ENCODE measurements around the gene PDLIM5.
"Not testable (repeated sequence)": the region's sequence is repeated elsewhere in the genome, so short reads cannot be mapped to it uniquely, and the experiment has no call there.

The PDLIM5 gene

DNA sequence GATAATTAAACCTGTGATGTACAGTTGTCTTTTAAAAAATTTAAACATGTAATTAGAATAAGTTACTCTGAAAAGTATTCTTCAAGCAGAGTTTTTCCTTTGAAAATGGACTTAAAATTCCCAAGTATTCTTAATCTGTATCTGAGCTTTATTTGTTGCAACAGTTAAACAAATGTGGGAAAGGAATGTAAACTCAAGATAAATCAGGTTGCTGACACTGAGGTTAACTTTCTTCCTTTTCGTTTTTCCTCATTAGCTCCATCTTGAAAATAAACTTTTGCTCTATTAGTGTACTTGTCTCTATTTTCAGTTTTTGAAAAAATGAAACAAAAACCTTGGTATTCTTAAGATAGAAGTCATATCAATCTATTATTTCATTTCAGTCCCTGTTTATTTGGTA lies 161.5 kb downstream of the PDLIM5 start:
- DNase-seq, result no peak

- DNase-seq, result no peak
Measured at GRCh38 chr4:94615451-94615850, 163.7 kb downstream of the PDLIM5 start.

GRCh38 chr4:94621491-94622080 lies 169.8 kb downstream of the PDLIM5 start:
- peak; percentile 12 for DNase-seq

GRCh38 chr4:94623126-94623911 lies 171.6 kb downstream of the PDLIM5 start:
- DNase-seq, result no peak

DNA sequence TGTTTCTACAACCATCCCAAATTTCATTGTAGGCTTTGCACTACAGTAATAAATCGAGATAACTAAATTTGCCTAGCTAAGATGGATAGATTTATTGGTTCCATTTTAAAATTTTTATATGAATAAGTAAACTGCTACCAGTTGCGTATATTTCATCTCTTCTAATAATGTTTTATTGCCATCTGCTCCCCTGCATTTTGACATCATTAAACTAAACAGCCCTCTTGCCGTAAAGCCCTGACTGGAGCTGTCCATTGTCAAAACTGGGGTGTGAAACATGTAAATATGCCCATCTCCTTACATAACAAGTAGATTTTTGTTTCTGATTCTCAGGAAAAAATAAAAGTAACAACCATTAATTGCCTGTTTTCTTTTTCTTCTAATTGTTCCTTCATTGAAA lies 175.2 kb downstream of the PDLIM5 start:
- DNase-seq, result no peak

DNA sequence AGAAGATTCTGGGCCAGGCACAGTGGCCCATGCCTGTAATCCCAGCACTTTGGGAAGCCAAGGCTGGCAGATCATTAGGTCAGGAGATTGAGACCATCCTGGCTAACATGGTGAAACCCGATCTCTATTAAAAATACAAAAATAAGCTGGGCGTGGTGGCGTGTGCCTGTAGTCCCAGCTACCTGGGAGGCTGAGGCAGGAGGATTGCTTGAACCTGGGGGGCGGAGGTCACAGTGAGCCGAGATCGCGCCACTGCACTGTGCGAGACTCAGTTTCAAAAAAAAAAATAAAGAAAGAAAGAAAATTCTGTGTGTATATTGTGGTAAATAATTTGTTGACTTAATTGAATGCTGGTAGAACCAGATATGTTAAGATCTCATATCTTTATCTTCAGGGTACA lies 177.3 kb downstream of the PDLIM5 start:
- DNase-seq, result not testable (repeated sequence)

DNA sequence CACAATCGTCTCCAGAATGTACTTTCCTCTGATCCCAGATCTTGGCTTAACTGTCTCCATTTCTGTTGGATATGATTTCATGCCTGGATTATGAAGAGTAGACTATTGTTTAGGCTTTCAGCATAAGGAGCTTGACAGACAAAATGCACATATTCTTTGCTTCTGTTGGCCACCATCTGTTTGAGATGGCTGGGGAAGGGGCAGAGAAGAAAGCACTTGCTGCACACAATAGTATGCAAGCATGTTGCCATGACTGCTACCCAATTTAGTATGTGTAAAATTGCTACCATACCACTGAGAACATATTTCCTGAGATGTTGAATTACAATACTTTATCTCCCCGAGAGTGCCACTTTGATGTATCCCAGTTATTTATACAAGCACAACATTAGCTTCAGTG lies 178.1 kb downstream of the PDLIM5 start:
- DNase-seq, result no peak

GRCh38 chr4:94634271-94634670 lies 182.5 kb downstream of the PDLIM5 start:
- DNase-seq, result no peak

GRCh38 chr4:94635177-94635576 lies 183.4 kb downstream of the PDLIM5 start:
- DNase-seq, result no peak

- no peak for DNase-seq
Measured at GRCh38 chr4:94636004-94636403, 184.3 kb downstream of the PDLIM5 start.

GRCh38 chr4:94639298-94639697 lies 187.6 kb downstream of the PDLIM5 start:
- no peak for DNase-seq

DNA sequence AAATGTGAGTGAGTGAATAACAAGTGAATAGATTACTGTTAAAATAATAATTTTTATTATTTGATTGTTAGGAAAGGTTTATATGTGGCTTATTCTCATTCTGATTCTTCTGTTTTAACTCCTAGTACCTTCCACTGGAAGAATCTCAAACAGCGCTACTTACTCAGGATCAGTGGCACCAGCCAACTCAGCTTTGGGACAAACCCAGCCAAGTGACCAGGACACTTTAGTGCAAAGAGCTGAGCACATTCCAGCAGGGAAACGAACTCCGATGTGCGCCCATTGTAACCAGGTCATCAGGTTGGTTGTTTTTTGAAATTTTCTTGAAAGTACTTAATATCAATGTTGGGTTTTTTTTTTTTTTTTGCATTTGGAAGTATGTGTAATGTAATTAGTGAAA lies 188.4 kb downstream of the PDLIM5 start:
- no peak for DNase-seq

DNA sequence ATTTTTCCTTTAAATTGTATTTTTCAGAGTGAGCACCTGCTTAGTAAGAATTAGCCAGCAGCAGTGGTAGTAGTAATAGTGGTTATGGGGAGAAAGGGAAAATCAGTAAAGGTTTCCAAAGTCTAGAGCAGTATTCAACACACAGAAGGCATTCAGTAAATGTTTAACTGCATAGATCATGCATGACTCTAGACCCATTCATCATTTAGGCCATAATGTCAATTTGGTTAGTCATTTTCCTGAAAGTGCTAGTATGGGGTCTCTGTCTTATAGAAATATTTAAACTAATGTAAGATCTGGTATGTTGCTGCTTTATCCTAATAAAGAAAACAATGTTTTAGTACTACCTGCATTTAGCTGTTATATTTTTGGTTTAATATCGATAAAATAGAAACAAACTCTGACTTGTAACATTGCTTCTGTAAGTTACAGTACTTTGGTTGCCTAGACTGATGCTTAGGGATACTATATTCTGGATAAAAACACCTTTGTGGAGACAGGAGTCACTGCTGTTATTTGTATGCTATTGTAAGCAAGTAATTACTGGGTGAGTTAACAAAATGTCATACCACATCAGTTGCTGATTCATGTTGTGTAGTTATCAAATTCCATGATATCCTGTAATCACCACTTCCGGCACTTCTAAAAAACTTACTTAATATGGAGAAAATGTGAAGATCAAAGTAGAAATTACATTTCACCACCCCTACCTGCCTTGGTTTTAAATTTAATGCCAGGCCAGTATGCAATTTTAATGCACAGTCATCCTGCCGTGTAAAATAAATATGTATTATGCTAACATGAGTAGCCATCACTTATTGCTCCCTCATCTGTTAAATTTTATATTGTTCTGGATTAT lies 190.2 kb downstream of the PDLIM5 start:
- DNase-seq, result no peak

DNA sequence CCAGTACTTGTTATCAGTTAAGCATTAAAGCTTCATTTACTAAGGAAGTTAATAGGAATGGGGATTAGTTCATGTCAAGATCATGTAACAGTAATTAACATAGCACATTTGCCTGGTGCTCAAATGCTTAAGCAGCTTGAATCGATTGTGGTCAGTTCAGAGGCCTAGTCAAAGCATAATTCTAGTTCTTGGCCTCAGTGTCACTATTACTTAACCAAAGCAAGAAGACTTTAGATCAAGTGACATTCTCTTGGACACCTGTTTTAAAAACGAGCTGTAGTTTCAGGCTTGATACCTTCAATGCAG lies 190.8 kb downstream of the PDLIM5 start:
- DNase-seq, result no peak

- DNase-seq, result no peak
Measured at GRCh38 chr4:94648699-94649098, 197.0 kb downstream of the PDLIM5 start.

DNA sequence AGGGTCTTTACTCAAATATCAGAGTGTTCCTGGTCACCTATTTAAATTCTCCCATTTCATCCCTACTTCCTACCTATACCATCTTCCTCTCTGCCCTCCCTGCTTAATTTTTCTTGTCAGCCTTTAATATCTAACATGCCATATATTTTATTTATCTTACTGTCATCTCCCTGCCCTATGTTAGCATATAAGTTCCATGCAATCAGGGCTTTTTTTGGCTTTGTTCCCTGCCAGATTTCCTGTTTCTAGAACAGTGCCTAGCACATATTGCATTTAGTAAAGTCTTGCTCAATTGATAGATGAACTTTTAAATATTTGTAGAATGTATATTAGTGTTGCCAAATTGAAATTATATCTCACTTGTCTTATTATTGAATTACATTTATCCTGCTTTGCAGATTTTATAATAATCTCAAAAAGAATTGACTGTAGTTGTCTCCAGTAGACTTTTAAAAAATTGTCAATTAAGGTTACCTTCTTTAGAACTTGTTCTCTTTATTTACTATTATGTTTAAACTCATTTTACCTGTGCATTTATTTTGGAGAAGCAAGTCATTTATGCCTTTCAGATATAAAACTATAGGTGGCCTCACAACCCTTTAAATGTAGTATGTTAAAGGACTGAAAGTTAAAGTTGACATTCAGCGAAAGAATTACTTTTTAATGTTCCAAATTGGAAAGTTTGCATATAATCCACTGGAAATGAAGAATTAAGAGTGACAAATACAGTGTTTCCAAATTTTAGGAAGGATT lies 197.8 kb downstream of the PDLIM5 start:
- no peak for DNase-seq

DNA sequence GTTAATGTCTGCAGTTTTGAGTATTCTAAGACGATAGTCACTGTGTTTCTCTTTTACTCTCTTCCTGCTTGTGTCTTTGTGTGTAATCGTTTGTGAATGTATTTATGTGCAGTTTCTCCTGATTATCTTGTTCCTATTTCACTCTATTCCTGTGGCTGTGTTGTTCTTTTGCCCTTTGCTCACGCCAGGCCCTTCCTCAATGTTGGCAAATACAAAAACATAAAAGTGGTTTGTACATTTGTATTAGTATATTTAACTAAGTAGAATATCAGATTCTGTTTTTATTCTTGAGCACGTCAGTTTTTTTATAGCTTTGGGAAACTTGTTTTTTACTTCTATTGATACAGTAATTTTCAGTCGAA lies 198.4 kb downstream of the PDLIM5 start:
- no peak for DNase-seq

GRCh38 chr4:94650690-94651089 lies 198.9 kb downstream of the PDLIM5 start:
- no peak for DNase-seq

DNA sequence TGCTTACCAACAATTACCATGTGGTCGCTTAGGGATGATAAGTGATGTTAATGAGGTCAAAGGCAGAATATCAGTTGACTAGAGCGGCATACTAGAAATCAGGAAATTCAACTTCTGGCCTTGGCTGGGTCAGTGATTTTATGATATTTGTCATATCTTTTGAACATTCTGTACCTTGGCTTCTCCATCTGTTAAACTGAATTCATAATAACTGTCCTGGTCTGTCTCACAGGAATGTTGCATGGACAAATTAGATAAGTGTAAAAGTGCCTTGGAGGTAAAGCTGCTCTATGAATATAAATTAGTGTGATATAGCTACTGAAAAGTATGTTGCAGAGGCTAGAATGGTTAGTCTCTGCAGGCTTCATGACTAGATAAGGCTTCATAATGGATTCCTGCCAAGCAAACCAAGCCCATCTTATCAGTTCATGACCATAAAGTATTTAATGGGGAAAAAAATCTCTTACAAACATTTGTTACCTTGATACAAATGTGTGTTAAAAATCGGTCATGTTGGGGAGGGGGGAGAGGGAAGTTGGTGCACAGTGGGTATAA lies 201.4 kb downstream of the PDLIM5 start:
- no peak for DNase-seq

GRCh38 chr4:94653984-94654609 lies 202.4 kb downstream of the PDLIM5 start:
- no peak for DNase-seq

GRCh38 chr4:94654714-94655113 lies 203.0 kb downstream of the PDLIM5 start:
- DNase-seq, result no peak

DNA sequence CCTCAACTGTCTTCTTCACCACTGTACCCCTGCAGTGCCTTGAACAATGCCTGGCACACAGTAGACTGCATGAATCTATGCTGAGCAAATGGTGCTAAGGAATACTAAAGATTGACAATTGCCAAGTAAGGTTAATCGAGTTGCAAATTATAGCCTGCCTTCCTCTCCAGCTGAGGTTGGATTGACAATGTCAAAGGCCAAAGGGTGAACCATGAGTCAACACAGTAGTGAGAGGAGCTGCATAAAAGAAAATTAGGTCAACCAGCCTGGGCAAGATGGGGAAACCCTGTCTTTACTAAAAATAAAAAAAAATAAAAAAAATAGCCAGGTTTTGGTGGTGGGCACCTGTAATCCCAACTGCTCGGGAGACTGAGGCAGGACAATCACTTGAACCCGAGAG lies 208.9 kb downstream of the PDLIM5 start:
- DNase-seq, result no peak

DNA sequence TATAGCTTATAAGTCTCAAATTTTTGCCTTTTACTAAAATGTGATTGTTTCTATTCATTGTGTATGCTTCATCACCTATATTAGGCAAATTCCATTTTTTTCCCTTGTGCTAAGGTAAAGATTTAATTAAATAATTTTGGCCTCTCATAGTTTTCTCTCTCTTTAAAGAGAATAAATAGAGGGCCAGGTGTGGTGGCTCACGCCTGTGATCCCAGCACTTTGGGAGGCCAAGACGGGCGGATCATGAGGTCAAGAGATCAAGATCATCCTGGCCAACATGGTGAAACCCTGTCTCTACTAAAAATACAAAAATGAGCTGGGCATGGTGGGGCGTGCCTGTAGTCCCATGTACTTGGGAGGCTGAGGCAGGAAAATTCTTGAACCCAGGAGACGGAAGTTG lies 213.3 kb downstream of the PDLIM5 start:
- not testable (repeated sequence) for DNase-seq

All from NCI-H748 treated with DMSO at 0.1 percent for 48 hours (cell line).